ENCODE results near the gene ERAP2. TPM values are rescaled to one million over a fixed set of nuclear protein-coding genes. Genes with fewer than 3 reads are reported as not detected.

The ERAP2 gene
- total and polyA plus RNA-seq, 12 donors: 0.92 to 29.7 (median 5.5) TPM

DNA sequence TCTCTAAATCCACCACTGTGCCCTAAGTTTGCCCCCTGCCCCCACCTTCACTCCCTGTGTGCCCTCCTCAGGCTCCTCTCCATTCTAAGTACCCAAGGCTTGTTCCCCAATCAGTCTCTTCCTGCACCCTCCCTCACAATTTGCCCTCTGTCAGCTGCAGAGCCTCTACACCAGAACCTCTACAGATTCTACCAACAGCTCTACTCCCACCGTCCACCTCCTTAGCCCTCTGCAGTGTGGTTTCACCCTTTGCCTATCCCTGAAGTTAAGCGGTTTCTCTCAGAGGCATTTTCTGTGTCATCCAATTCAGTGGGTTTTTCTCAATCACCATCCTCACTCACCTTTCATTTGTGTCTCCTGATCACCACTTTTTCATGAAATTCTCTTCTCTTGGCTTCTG lies 13.2 kb upstream of the ERAP2 start:
- H3K4me3 ChIP-seq: no peak overlapping the region
- no peaks in the 10 kb centered on the region for H3K4me1 ChIP-seq
- no peaks in the 10 kb centered on the region for H3K27me3 ChIP-seq
- intact Hi-C loops (cut with DNase I): loop anchor here in 3 of 10 donors (10.0 kb wide), 3 partner anchors 132 to 282 kb away; partner anchors contain the start of gene LIX1 (in 1 of the 3)
- TF ChIP-seq, protein P1, sequence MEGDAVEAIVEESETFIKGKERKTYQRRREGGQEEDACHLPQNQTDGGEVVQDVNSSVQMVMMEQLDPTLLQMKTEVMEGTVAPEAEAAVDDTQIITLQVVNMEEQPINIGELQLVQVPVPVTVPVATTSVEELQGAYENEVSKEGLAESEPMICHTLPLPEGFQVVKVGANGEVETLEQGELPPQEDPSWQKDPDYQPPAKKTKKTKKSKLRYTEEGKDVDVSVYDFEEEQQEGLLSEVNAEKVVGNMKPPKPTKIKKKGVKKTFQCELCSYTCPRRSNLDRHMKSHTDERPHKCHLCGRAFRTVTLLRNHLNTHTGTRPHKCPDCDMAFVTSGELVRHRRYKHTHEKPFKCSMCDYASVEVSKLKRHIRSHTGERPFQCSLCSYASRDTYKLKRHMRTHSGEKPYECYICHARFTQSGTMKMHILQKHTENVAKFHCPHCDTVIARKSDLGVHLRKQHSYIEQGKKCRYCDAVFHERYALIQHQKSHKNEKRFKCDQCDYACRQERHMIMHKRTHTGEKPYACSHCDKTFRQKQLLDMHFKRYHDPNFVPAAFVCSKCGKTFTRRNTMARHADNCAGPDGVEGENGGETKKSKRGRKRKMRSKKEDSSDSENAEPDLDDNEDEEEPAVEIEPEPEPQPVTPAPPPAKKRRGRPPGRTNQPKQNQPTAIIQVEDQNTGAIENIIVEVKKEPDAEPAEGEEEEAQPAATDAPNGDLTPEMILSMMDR (IDR thresholded peaks at IDR 0.05): no peak
- no peaks in the 10 kb centered on the region for H3K36me3 ChIP-seq
- no peak for DNase-seq
- H3K9me3 ChIP-seq: no peaks in the 10 kb centered on the region
- no peak overlapping the region for H3K27ac ChIP-seq
- 88 to 96% methylated on average over 2 of the region's 2 CpGs for WGBS, 2 donors
- no peak for ATAC-seq

DNA sequence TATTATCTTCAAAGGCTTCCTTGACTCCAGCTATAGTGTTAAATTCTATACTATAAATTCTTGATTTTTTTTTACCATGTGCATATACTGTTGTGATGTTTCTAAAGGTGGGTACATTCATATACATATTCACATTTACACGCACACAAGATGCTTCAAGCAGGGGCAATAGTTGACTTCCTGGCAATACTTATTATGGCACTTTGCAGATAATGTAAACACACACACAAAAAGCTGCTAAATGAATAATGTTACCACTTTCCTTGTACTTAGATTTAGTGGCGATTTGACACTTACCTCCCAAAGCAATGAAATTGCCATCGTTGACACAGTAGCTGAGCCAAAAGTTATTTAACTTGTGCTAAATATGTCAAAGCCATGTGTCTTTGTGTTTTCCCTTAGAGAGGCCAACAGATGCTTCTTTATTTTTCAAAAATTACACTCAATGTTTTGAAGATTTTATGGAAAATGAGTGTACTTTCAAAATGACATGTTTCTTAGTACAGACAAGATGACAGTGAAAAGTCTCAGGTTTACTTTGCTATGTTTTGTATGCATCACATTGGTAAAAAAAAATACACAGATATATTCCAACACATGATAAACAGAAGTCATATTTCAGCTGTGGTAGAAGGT lies 12.2 kb upstream of the ERAP2 start:
- DNase-seq: no peak
- no peaks in the 10 kb centered on the region for H3K36me3 ChIP-seq
- H3K27ac ChIP-seq: no peak overlapping the region
- intact Hi-C loops (cut with DNase I): loop anchor here in 3 of 10 donors (10.0 kb wide), 3 partner anchors 131 to 281 kb away; partner anchors contain the start of gene LIX1 (in 1 of the 3)
- WGBS, 2 donors: 81 to 85% methylated on average over 3 of the region's 3 CpGs
- TF ChIP-seq, protein P1 (IDR thresholded peaks at IDR 0.05): no peak
- H3K27me3 ChIP-seq: no peaks in the 10 kb centered on the region
- H3K4me3 ChIP-seq: no peak overlapping the region
- no peak for ATAC-seq
- no peaks in the 10 kb centered on the region for H3K4me1 ChIP-seq
- H3K9me3 ChIP-seq: no peaks in the 10 kb centered on the region

DNA sequence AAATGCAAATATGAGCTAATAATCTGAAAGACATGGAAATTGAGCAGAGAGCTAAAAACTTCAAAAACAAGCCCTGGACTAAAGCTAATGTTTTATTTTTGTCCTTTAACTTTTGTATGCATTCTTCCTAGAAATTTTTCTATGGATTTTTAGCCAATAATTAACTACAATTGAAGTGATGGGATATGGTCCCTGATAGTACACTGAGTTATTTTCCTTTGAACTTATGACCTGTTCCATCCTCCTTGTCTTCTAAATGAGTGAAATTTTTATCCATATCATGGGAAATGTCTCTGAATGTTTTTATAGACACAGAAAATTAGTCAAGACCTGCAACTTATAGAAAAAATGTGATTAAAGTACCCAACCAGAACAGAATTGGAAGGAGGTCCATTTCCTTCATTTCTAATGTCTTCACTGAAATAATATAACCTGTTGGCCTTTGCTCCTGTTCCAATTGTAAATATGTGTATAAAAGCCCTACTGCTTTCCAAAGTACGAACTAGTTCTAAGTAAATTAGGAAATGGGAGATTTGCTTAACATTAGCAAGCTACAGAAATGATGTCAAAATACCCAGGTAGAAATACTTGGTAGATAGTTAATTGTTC lies 11.3 kb upstream of the ERAP2 start:
- DNase-seq (no peak), ATAC-seq (no peak)
- no peak overlapping the region for H3K4me3 ChIP-seq
- H3K4me1 ChIP-seq: no peaks in the 10 kb centered on the region
- no peak overlapping the region for H3K27ac ChIP-seq
- TF ChIP-seq, protein P1 (IDR thresholded peaks at IDR 0.05): no peak
- intact Hi-C loops (cut with DNase I): loop anchor here in 8 of 10 donors (5.0 to 10.0 kb wide), 6 partner anchors 72 to 297 kb away; partner anchors contain the start of genes LIX1 (in 5 of the 8) and LNPEP (in 1 of the 8)
- 87 to 88% methylated on average over 1 of the region's 1 CpG for WGBS, 2 donors
- H3K9me3 ChIP-seq: no peaks in the 10 kb centered on the region
- no peaks in the 10 kb centered on the region for H3K27me3 ChIP-seq
- H3K36me3 ChIP-seq: no peaks in the 10 kb centered on the region

DNA sequence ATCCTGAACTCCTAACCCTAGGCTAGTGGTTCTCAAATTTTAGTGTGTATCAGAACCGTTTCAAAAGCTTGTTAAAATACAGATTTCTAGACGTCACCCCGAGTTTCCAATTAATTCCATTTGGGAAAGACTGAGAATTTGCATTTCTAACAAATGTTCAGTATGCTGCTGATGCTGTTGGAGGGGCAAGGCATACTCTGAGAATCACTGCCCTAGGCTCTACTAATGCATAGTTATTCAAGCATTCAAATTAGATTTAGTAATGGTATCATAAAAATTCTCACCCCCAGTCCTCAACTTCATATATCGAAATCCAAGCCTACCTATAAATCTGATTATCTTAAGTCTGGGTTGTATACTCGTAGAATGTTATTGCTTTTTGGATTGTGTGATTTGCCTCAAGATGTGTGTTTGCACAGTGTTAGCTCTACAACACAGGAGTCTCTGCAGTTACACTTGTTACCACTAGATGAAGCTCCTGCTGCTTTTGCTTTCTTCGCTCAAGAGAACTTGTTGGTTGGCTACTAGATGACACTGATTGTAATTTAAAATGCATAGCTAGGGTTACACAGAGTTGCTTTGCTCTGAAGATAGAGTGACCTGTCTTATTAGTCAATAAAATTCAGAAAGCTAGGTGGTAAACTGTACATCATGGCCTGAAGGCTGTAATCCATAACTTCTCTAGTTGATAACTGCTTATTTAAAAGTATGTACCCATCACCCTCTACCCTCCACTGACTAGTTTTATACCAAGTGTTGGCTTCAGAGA lies 7.5 kb upstream of the ERAP2 start:
- intact Hi-C loops (cut with DNase I): loop anchor here in 8 of 10 donors (2.0 to 10.0 kb wide), 7 partner anchors 69 to 294 kb away; partner anchors contain the start of genes LIX1 (in 5 of the 8) and LNPEP (in 1 of the 8)
- TF ChIP-seq, protein P1 (IDR thresholded peaks at IDR 0.05): peak; percentile 75 to 95 (median 86)
- Histone ChIP-seq H3K4me1 (no peaks in the 10 kb centered on the region), H3K9me3 (no peaks in the 10 kb centered on the region), H3K27me3 (no peaks in the 10 kb centered on the region), H3K4me3 (no peak overlapping the region), H3K27ac (no peak overlapping the region), H3K36me3 (no peaks in the 10 kb centered on the region)
- DNase-seq (peak in 1 of 2 donors; percentile 36), ATAC-seq (peak; percentile 67 to 92 (median 87))
- WGBS, 2 donors: 54 to 56% methylated on average over 6 of the region's 6 CpGs

All from heart right ventricle (tissue), 16 donors.